B cell (primary cell): ENCODE results near the gene ZMIZ1.

ENCODE experiments used
- EZH2 ChIP-seq: IDR thresholded peaks from 2 replicates; pipeline ENCODE4 v1.6.1; 2012; ENCODE audit warnings: borderline replicate concordance, low read depth, mild to moderate bottlenecking, moderate library complexity, low read length; ENCODE audit not compliant: insufficient read depth, poor library complexity, severe bottlenecking
- TF ChIP-seq, protein P1 (sequence below): fragments of 200-600 bp; IDR thresholded peaks from one replicate; pipeline ENCODE4 v1.8.0; 2022; ENCODE audit warnings: antibody characterized with exemption, mild to moderate bottlenecking

- TF ChIP-seq, protein P1, sequence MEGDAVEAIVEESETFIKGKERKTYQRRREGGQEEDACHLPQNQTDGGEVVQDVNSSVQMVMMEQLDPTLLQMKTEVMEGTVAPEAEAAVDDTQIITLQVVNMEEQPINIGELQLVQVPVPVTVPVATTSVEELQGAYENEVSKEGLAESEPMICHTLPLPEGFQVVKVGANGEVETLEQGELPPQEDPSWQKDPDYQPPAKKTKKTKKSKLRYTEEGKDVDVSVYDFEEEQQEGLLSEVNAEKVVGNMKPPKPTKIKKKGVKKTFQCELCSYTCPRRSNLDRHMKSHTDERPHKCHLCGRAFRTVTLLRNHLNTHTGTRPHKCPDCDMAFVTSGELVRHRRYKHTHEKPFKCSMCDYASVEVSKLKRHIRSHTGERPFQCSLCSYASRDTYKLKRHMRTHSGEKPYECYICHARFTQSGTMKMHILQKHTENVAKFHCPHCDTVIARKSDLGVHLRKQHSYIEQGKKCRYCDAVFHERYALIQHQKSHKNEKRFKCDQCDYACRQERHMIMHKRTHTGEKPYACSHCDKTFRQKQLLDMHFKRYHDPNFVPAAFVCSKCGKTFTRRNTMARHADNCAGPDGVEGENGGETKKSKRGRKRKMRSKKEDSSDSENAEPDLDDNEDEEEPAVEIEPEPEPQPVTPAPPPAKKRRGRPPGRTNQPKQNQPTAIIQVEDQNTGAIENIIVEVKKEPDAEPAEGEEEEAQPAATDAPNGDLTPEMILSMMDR: no peak
- no peak for TF ChIP-seq EZH2
Observed at GRCh38 chr10:79130255-79130654, 61.5 kb downstream of the ZMIZ1 start.
